Measurements from ENCODE around the gene OR51A2.

DNA sequence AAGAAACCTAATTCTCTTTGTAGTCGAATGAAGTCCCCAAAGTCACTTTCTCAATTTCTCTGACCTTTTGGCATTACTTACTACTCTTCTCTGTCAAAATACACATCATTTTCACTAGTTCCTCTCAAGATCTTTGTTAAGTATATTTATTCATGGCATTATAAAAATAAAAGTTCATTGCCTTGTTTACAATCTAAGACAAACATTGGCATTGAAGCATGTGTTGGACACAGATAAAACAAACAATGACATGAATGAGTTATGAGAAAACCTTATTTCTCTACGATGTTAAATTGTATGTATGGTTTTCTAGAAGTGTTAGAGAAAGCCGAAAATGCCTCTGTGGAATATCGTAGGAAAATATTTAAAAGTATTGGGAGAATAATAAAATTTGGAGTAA, 22.8 kb downstream of the OR51A2 start:
- TF ChIP-seq EZH2 (IDR thresholded peaks at IDR 0.05; ENCODE audit: borderline replicate concordance, low read length) (no peak), CTCF (IDR thresholded peaks at IDR 0.05; ENCODE audit: low read length) (no peak)

All from OCI-LY1 (cell line).